VCaP (cell line): Measurements from ENCODE around the gene ZMIZ1.

Experiments used
- H3K27ac ChIP-seq: fragments of 450-650 bp; 2 replicates; pipeline ENCODE4 v1.5.1; 2017
- TF ChIP-seq, protein P1 (sequence below): fragments of 450-650 bp; conservative IDR thresholded peaks from 2 replicates; pipeline ENCODE4 v1.5.1; 2017; ENCODE audit warnings: mild to moderate bottlenecking, moderate library complexity

The ZMIZ1 gene

DNA sequence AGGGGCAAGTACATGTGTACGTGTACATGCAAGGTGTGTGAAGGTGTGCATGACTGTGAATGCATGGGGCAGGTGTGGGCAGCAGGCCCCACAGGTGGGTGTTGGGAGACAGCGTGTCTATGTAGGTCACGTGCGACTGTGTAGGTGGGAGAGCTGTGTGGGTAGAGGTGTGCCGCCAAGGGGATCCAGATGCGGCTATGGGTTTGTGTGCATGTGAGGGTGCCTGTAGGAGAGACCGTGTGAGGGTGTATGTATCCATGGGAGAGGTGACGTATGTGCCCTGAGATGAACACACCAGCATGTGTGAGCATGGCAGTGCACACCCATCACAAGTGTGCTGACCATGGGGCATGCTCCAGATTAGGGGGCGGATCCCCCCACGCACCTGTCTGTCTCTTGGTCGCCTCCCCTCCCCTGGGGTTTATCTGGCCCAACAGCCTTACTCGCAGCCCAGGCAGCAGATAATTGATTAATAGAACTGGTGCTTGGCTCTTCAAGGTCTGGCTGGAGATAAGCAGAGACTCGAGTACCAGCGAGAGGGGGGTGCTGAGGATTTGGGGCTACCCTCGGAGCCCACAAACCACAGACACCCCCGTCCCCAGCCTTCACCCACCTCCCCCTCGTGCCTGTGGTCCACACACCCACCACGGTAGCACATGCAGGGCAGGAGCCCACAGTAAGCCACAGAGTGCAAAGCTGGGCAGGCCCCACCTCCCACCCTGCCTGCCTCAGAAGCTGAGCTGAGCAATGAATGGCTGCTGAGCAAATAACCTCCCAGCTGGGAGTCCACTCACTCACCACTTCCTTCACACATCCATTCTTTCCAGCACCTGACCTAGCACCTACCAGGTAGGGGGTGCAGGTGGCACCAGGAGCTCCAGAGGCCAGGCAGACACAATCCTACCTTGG, 41.4 kb upstream of the ZMIZ1 start:
- TF ChIP-seq, protein P1, sequence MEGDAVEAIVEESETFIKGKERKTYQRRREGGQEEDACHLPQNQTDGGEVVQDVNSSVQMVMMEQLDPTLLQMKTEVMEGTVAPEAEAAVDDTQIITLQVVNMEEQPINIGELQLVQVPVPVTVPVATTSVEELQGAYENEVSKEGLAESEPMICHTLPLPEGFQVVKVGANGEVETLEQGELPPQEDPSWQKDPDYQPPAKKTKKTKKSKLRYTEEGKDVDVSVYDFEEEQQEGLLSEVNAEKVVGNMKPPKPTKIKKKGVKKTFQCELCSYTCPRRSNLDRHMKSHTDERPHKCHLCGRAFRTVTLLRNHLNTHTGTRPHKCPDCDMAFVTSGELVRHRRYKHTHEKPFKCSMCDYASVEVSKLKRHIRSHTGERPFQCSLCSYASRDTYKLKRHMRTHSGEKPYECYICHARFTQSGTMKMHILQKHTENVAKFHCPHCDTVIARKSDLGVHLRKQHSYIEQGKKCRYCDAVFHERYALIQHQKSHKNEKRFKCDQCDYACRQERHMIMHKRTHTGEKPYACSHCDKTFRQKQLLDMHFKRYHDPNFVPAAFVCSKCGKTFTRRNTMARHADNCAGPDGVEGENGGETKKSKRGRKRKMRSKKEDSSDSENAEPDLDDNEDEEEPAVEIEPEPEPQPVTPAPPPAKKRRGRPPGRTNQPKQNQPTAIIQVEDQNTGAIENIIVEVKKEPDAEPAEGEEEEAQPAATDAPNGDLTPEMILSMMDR: no peak
- H3K27ac ChIP-seq: no peak overlapping the region

DNA sequence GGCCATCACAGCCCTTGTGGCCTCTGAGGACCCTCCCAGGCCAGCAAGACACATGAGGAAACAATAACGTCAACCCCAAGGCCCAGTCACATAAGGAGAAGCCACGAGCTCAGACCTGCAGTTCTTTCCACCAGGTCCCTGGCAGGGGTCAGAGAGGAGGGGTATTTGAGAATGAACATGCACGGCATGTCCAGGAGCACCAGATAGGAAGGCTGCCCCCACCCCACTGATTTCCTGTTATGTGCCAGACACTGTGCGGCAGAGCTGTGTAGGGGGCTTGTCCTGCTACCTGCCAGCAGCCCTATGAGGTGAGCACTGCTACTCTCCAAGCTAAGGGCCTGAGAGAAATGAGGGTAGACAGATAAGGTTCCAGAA, 40.7 kb upstream of the ZMIZ1 start:
- no peak overlapping the region for H3K27ac ChIP-seq
- TF ChIP-seq, protein P1: no peak

DNA sequence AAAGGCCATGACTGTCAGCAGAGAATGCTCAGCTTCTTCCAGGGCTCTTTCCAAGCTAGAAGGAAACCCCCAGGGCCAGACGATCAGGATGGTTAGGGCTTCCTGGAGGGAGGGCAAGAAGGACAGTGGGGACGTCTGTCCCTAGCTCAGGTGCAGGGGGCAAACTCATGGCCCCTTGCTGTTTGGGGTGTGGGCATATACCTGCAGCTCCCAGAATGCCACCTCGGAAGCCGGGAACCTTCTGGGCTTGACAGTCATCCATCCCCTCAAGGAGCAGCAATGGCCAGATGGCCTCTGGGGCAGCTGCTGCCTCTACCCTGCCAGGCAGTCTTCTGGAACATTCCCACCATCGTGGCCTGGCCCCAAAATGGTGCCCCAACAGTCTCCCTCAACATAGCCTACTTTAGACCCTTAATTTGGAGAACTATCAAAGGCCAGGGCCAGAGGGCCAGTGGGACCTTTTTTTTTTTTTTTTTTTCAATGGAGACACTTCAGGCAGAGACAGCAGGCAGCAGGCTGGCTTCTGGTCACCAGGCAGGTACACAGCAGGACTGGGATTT, 40.2 kb upstream of the ZMIZ1 start:
- no peak overlapping the region for H3K27ac ChIP-seq
- TF ChIP-seq, protein P1: no peak

DNA sequence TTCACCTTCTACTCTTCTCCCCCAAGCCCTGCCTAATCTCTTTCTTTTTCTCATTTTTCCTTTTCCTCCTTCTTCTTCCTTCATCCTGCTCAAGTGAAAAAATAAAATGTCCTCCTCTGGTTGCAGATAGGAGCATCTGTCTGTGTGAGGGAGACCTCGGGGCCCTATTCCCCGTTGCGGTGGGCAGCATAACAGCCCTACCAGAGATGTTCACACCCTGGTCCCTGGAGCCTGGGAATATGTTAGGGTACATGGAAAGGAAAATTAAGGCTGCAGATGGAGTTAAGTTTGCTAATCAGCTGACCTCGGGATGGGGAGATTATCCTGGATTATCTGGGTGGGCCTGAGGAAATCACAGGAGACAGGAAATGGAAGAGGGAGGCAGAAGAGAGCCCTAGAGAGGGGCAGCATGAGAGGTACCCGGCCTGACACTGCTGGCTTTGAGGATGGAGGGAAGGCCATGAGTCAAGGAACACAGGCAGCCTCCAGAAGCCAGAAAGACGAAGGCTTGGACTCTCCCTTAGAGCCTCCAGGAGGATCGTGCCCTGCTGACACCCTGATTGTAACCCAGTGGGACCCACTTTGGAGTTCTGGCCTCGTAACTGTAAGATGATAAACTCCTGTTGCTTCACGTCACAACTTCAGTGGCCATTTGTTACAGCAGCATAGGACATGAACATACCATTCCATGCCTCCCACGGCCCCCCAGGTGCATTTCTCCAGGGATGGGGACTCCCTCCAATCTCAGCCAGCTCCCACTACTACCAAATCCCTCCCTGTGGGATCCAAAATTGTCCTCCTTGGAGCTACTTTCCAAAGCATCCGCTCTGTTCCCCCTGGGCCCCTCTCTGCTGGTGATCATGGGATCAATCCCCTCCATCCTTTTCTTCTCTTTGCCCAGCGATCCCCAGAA, 39.0 kb upstream of the ZMIZ1 start:
- TF ChIP-seq, protein P1: no peak

DNA sequence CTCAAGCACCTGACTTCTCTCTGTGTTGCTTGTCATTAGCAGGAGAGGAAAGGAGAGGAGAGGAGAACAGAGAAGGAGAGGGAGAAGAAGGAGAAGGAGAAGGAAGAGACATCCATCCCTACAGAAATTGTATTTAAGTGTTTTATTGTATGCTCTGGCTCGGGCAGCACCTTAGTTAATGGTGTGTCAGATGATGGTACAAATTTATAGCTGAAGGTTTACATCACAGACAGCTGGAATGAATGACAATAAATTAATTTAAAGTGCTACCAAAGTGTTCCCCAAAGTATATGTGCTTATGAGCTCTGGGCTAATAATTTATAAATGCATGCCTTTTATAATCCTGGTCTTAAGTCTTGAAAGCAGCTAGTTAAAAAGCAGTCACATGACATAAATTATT, 38.1 kb upstream of the ZMIZ1 start:
- TF ChIP-seq, protein P1: no peak
- H3K27ac ChIP-seq: no peak overlapping the region

More for the DNA sequence above, 39.0 kb upstream of the ZMIZ1 start:
- H3K27ac ChIP-seq: no peak overlapping the region

DNA sequence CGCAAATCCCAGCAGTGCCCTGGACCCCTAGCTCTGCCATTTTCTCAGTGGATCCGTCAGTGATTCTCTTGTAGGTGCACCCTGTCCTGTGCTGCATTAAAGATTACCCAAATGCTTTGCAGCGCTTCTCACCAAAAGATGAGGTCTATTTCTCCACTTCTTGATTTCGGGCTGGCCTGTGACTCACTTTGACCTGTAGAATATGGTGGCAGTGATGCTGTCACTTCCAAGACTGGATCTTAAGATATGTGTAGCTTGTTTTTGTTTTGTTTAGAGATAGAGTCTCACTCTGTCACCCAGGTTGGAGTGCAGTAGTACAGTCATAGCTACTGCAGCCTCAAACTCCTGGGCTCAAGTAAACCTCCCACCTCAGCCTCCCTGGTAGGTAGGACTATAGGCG, 37.0 kb upstream of the ZMIZ1 start:
- H3K27ac ChIP-seq: no peak overlapping the region
- TF ChIP-seq, protein P1: no peak
